Psoas muscle (tissue), 8 donors: Measurements from ENCODE around the gene RNF207. TPM values are rescaled to one million over a fixed set of nuclear protein-coding genes. Genes with fewer than 3 reads are reported as not detected.

Experiments
- ATAC-seq, 4 donors: fragments of 200-7000 bp; cut with Tn5 transposase; one replicate each; pipeline ENCODE4 v1.9.1; 2020; ENCODE audit warnings: moderate library complexity in 3 of 4, mild to moderate bottlenecking in 2 of 4
- DNase-seq, 2 donors: peaks; one replicate each; pipeline ENCODE4 v3.0.0-alpha.2; 2020
- H3K27ac ChIP-seq: fragments of 200-600 bp; one replicate; pipeline ENCODE4 v1.8.0; 2022
- H3K27me3 ChIP-seq, 3 donors: fragments of 200-600 bp in 1 of 3; one replicate each; pipeline versions ENCODE4 v1.6.1 to v1.8.0; 2013 to 2022; ENCODE audit warnings: low read length in 2 of 3, mild to moderate bottlenecking in 2 of 3, moderate library complexity in 1 of 3; ENCODE audit not compliant: insufficient read depth in 3 of 3
- H3K36me3 ChIP-seq, 2 donors: fragments of 200-600 bp in 1 of 2; one replicate each; pipeline versions ENCODE4 v1.6.1 to v1.8.0; 2013 to 2022; ENCODE audit warnings: low read depth in 1 of 2, mild to moderate bottlenecking in 1 of 2, moderate library complexity in 1 of 2; ENCODE audit not compliant: insufficient read depth in 1 of 2
- H3K4me1 ChIP-seq: fragments of 200-600 bp; one replicate; pipeline ENCODE4 v1.8.0; 2022
- H3K4me3 ChIP-seq: fragments of 200-600 bp; one replicate; pipeline ENCODE4 v1.8.0; 2022; ENCODE audit warnings: mild to moderate bottlenecking
- H3K9me3 ChIP-seq: fragments of 200-600 bp; one replicate; pipeline ENCODE4 v1.8.0; 2022
- CTCF ChIP-seq: fragments of 200-600 bp; IDR thresholded peaks from one replicate; pipeline ENCODE4 v1.8.0; 2022; ENCODE audit warnings: antibody characterized with exemption
- WGBS, 3 donors: extraction: QIAGEN DNeasy Blood & Tissue Kit; methylation state at CpG; one replicate each; pipeline versions ENCODE4 v1.1.6 to v1.1.7; 2013; 5-methylcytosine and 5-hydroxymethylcytosine counted together
- intact Hi-C, 2 donors: fragments of 100-400 bp; cut with DNase I; formaldehyde crosslinking; loops; one replicate each; pipeline versions ENCODE4 v1.11.0 to v1.14.2; 2022
- polyA plus RNA-seq, 3 donors: library from polyadenylated mRNA; stranded (reverse); fragments of 200-250 nt; gene quantifications; one replicate each; pipeline ENCODE4 v1.2.3, GENCODE V29; 2013
- total RNA-seq, 4 donors: library from RNA; stranded (reverse); fragmentation: NEBNext Ultra II Directional in 2 of 4; extraction: Animal tissue kit (Norgen Biotek cat#: 25700) in 2 of 4; gene quantifications; one replicate each; pipeline versions ENCODE4 v1.2.1 to v1.2.4, GENCODE V29; 2021 to 2023
- donor health status: healthy with polysubstance abuse.
- donor health status: DM: no; HTN: no; CAD: no; lungs with moderate emphysema.
- donor health status: Bipolar disorder and iron deficiency.
- donor health status: healthy.
- donor health status: DM: yes; HTN: yes; CAD: no.
- donor health status: DM: no; HTN: no; CAD: no.
- donor health status: DM: no; HTN: no; CAD: no.
- donor health status: DM: yes; HTN: yes; CAD: no.

The RNF207 gene
- total and polyA plus RNA-seq, 7 donors, result 2.5 to 13.6 (median 4.0) TPM

- DNase-seq, result no peak
- 70 to 72% (median 72%) methylated on average over 34 of the region's 34 CpGs for WGBS, 3 donors
Measured at GRCh38 chr1:6167391-6168303, 38.3 kb upstream of the RNF207 start.

GRCh38 chr1:6168947-6169586 is 36.9 kb upstream of the RNF207 start:
- ATAC-seq, result no peak
- peaks cover 0 to 43% (median 27%) of the 10 kb centered on the region in 3 donors for H3K27me3 ChIP-seq
- no peaks in the 10 kb centered on the region for H3K36me3 ChIP-seq
- DNase-seq, result no peak
- H3K9me3 ChIP-seq, result no peaks in the 10 kb centered on the region
- H3K4me1 ChIP-seq, result no peaks in the 10 kb centered on the region
- H3K4me3 ChIP-seq, result no peak overlapping the region
- intact Hi-C loops, result no loop called here
- WGBS, 3 donors, result 67 to 71% (median 69%) methylated on average over 18 of the region's 18 CpGs
- no peak overlapping the region for H3K27ac ChIP-seq
- TF ChIP-seq CTCF, result no peak

More at GRCh38 chr1:6167391-6168303, 38.3 kb upstream of the RNF207 start:
- no peak for TF ChIP-seq CTCF
- H3K9me3 ChIP-seq, result no peaks in the 10 kb centered on the region
- H3K36me3 ChIP-seq, result no peaks in the 10 kb centered on the region
- no peak overlapping the region for H3K27ac ChIP-seq
- peaks cover 0 to 52% (median 22%) of the 10 kb centered on the region in 3 donors for H3K27me3 ChIP-seq
- no peak for ATAC-seq
- H3K4me1 ChIP-seq, result no peaks in the 10 kb centered on the region
- intact Hi-C loops, result no loop called here
- H3K4me3 ChIP-seq, result no peak overlapping the region

GRCh38 chr1:6170116-6170741 is 35.7 kb upstream of the RNF207 start:
- no peak for DNase-seq
- intact Hi-C loops, result loop anchor here in 1 of 2 donors (10.0 kb wide), 1 partner anchor 125 kb away; the partner anchor contains the start of gene KCNAB2
- H3K27me3 ChIP-seq, result peaks cover 0 to 33% (median 27%) of the 10 kb centered on the region in 3 donors

More at GRCh38 chr1:6170116-6170741, 35.7 kb upstream of the RNF207 start:
- H3K36me3 ChIP-seq, result no peaks in the 10 kb centered on the region
- H3K4me1 ChIP-seq, result no peaks in the 10 kb centered on the region
- 74 to 80% (median 78%) methylated on average over 16 of the region's 16 CpGs for WGBS, 3 donors
- H3K4me3 ChIP-seq, result no peak overlapping the region
- TF ChIP-seq CTCF, result no peak
- no peak for ATAC-seq
- H3K27ac ChIP-seq, result no peak overlapping the region
- H3K9me3 ChIP-seq, result no peaks in the 10 kb centered on the region
